CD4-positive, alpha-beta T cell treated with Interleukin-15 for 1 hour (primary cell): ENCODE data around the gene SLC25A1.

Experiments
- DNase-seq: peaks from one replicate; pipeline ENCODE4 v3.0.0-alpha.2; 2020

The SLC25A1 gene

GRCh38 chr22:19180234-19180633 lies 1.7 kb upstream of the SLC25A1 start:
- DNase-seq = no peak

GRCh38 chr22:19179497-19180048 lies 1.0 kb upstream of the SLC25A1 start:
- DNase-seq = peak; percentile 59

GRCh38 chr22:19178065-19178656 lies 375 bp downstream of the SLC25A1 start:
- DNase-seq = peak; percentile 45

GRCh38 chr22:19177164-19178064 lies 1.1 kb downstream of the SLC25A1 start:
- DNase-seq = no peak

GRCh38 chr22:19176732-19177131 lies 1.8 kb downstream of the SLC25A1 start:
- DNase-seq = no peak

GRCh38 chr22:19176175-19176643 lies 2.3 kb downstream of the SLC25A1 start:
- no peak for DNase-seq

- DNase-seq = no peak
Observed at GRCh38 chr22:19175602-19176174, 2.8 kb downstream of the SLC25A1 start.

- DNase-seq = no peak
Observed at GRCh38 chr22:19175026-19175601, 3.4 kb downstream of the SLC25A1 start.

- peak; percentile 46 for DNase-seq
Observed at GRCh38 chr22:19174106-19175025, 4.2 kb downstream of the SLC25A1 start.

- DNase-seq = no peak
Observed at GRCh38 chr22:19173047-19174035, 5.2 kb downstream of the SLC25A1 start.

- no peak for DNase-seq
Observed at GRCh38 chr22:19172213-19173046, 6.1 kb downstream of the SLC25A1 start.

GRCh38 chr22:19169947-19170318 lies 8.6 kb downstream of the SLC25A1 start:
- DNase-seq = no peak

- DNase-seq = no peak
Observed at GRCh38 chr22:19169002-19169946, 9.3 kb downstream of the SLC25A1 start.

GRCh38 chr22:19168088-19168890 lies 10.2 kb downstream of the SLC25A1 start:
- no peak for DNase-seq

- no peak for DNase-seq
Observed at GRCh38 chr22:19167106-19167869, 11.2 kb downstream of the SLC25A1 start.

GRCh38 chr22:19166421-19166820 lies 12.1 kb downstream of the SLC25A1 start:
- DNase-seq = no peak

- DNase-seq = no peak
Observed at GRCh38 chr22:19164425-19164824, 14.1 kb downstream of the SLC25A1 start.
